ENCODE measurements around the gene ETS2. TPM values are rescaled to one million over a fixed set of nuclear protein-coding genes. Genes with fewer than 3 reads are reported as not detected.

The ETS2 gene
- total RNA-seq, 4 donors from 2014 or later: 154 to 644 (median 289) TPM

GRCh38 chr21:38774152-38774551 lies 31.6 kb upstream of the ETS2 start:
- intact Hi-C loops (cut with DNase I; ENCODE audit: low total_unique reads): no loop called here
- 79 to 89% methylated on average over 5 of the region's 5 CpGs for WGBS, 2 donors
- TF ChIP-seq CTCF (IDR thresholded peaks at IDR 0.05) (no peak), POLR2A (IDR thresholded peaks at IDR 0.05) (no peak)
- no peak for DNase-seq (ENCODE audit: low spot score in 2 of 2)
- H3K4me3 ChIP-seq (ENCODE audit: low read depth, poor library complexity, severe bottlenecking): no peak overlapping the region

- TF ChIP-seq CTCF (IDR thresholded peaks at IDR 0.05) (no peak), POLR2A (IDR thresholded peaks at IDR 0.05) (no peak)
- DNase-seq (ENCODE audit: low spot score in 2 of 2): peak; percentile 69 to 90
- no peak overlapping the region for H3K4me3 ChIP-seq (ENCODE audit: low read depth, poor library complexity, severe bottlenecking)
- intact Hi-C loops (cut with DNase I; ENCODE audit: low total_unique reads): no loop called here
- 79 to 87% methylated on average over 12 of the region's 12 CpGs for WGBS, 2 donors
These were observed 31.0 kb upstream of the ETS2 start for GRCh38 chr21:38774586-38775285.

GRCh38 chr21:38775733-38776132 lies 30.0 kb upstream of the ETS2 start:
- WGBS, 2 donors: 59 to 62% methylated on average over 5 of the region's 5 CpGs
- TF ChIP-seq POLR2A (IDR thresholded peaks at IDR 0.05) (no peak), CTCF (IDR thresholded peaks at IDR 0.05) (no peak)
- DNase-seq (ENCODE audit: low spot score in 2 of 2): peak in 1 of 2 donors; percentile 78
- intact Hi-C loops (cut with DNase I; ENCODE audit: low total_unique reads): no loop called here
- H3K4me3 ChIP-seq (ENCODE audit: low read depth, poor library complexity, severe bottlenecking): no peak overlapping the region

GRCh38 chr21:38777015-38777414 lies 28.7 kb upstream of the ETS2 start:
- intact Hi-C loops (cut with DNase I; ENCODE audit: low total_unique reads): no loop called here
- no peak overlapping the region for H3K4me3 ChIP-seq (ENCODE audit: low read depth, poor library complexity, severe bottlenecking)
- DNase-seq (ENCODE audit: low spot score in 2 of 2): peak in 1 of 2 donors; percentile 36
- WGBS, 2 donors: 71 to 76% methylated on average over 1 of the region's 1 CpG
- no peak for TF ChIP-seq POLR2A (IDR thresholded peaks at IDR 0.05)
- no peak for TF ChIP-seq CTCF (IDR thresholded peaks at IDR 0.05)

GRCh38 chr21:38777531-38777930 lies 28.2 kb upstream of the ETS2 start:
- TF ChIP-seq CTCF (IDR thresholded peaks at IDR 0.05) (no peak), POLR2A (IDR thresholded peaks at IDR 0.05) (no peak)
- 54 to 70% methylated on average over 5 of the region's 5 CpGs for WGBS, 2 donors
- intact Hi-C loops (cut with DNase I; ENCODE audit: low total_unique reads): no loop called here

GRCh38 chr21:38780879-38781278 lies 24.9 kb upstream of the ETS2 start:
- intact Hi-C loops (cut with DNase I; ENCODE audit: low total_unique reads): no loop called here
- TF ChIP-seq CTCF (IDR thresholded peaks at IDR 0.05): no peak
- no peak for TF ChIP-seq POLR2A (IDR thresholded peaks at IDR 0.05)
- 86 to 92% methylated on average over 2 of the region's 2 CpGs for WGBS, 2 donors
- DNase-seq (ENCODE audit: low spot score in 2 of 2): no peak
- H3K4me3 ChIP-seq (ENCODE audit: low read depth, poor library complexity, severe bottlenecking): no peak overlapping the region

More at GRCh38 chr21:38777531-38777930, 28.2 kb upstream of the ETS2 start:
- H3K4me3 ChIP-seq (ENCODE audit: low read depth, poor library complexity, severe bottlenecking): no peak overlapping the region
- DNase-seq (ENCODE audit: low spot score in 2 of 2): peak in 1 of 2 donors; percentile 13

Measured in lower leg skin (tissue), 4 donors.